ENCODE results near the gene ZIK1.

ZIK1 gene

GRCh38 chr19:57583521-57584416, at the start of gene ZIK1:
Gene ZIK1, plus strand, starts transcription at chr19:57584145. Its CDS starts 212 bp downstream, at chr19:57584357.
- Histone ChIP-seq H3K36me3 (ENCODE audit: control insufficient read depth, insufficient read depth, low read length) (no peaks in the 10 kb centered on the region), H3K4me3 (replicated peaks; ENCODE audit: low read depth, low read length) (peak within 1 kb of the TSS; percentile 63), H3K27me3 (replicated peaks; ENCODE audit: control insufficient read depth, insufficient read depth, low read length) (no peaks in the 10 kb centered on the region)
- TF ChIP-seq CTCF (IDR thresholded peaks at IDR 0.05; ENCODE audit: insufficient read depth, low read length, poor library complexity, severe bottlenecking): peak; percentile 37
- DNase-seq (ENCODE audit: extremely low read depth, insufficient read length): peak; percentile 89

GRCh38 chr19:57537953-57538547, 45.9 kb upstream of the ZIK1 start:
- TF ChIP-seq CTCF (IDR thresholded peaks at IDR 0.05; ENCODE audit: insufficient read depth, low read length, poor library complexity, severe bottlenecking): no peak
- Histone ChIP-seq H3K36me3 (ENCODE audit: control insufficient read depth, insufficient read depth, low read length) (peaks cover 17% of the 10 kb centered on the region), H3K4me3 (replicated peaks; ENCODE audit: low read depth, low read length) (no peak overlapping the region), H3K27me3 (replicated peaks; ENCODE audit: control insufficient read depth, insufficient read depth, low read length) (no peaks in the 10 kb centered on the region)
- no peak for DNase-seq (ENCODE audit: extremely low read depth, insufficient read length)

- H3K36me3 ChIP-seq (ENCODE audit: control insufficient read depth, insufficient read depth, low read length): peaks cover 28% of the 10 kb centered on the region
- DNase-seq (ENCODE audit: extremely low read depth, insufficient read length): no peak
- H3K27me3 ChIP-seq (replicated peaks; ENCODE audit: control insufficient read depth, insufficient read depth, low read length): no peaks in the 10 kb centered on the region
- no peak overlapping the region for H3K4me3 ChIP-seq (replicated peaks; ENCODE audit: low read depth, low read length)
- TF ChIP-seq CTCF (IDR thresholded peaks at IDR 0.05; ENCODE audit: insufficient read depth, low read length, poor library complexity, severe bottlenecking): no peak
Measured at GRCh38 chr19:57546513-57546912, 37.4 kb upstream of the ZIK1 start.

GRCh38 chr19:57552432-57552831, 31.5 kb upstream of the ZIK1 start:
- Histone ChIP-seq H3K27me3 (replicated peaks; ENCODE audit: control insufficient read depth, insufficient read depth, low read length) (no peaks in the 10 kb centered on the region), H3K4me3 (replicated peaks; ENCODE audit: low read depth, low read length) (no peak overlapping the region), H3K36me3 (ENCODE audit: control insufficient read depth, insufficient read depth, low read length) (peaks cover 33% of the 10 kb centered on the region)
- no peak for DNase-seq (ENCODE audit: extremely low read depth, insufficient read length)
- TF ChIP-seq CTCF (IDR thresholded peaks at IDR 0.05; ENCODE audit: insufficient read depth, low read length, poor library complexity, severe bottlenecking): no peak

- TF ChIP-seq CTCF (IDR thresholded peaks at IDR 0.05; ENCODE audit: insufficient read depth, low read length, poor library complexity, severe bottlenecking): no peak
- H3K36me3 ChIP-seq (ENCODE audit: control insufficient read depth, insufficient read depth, low read length): peaks cover 11% of the 10 kb centered on the region
- no peak overlapping the region for H3K4me3 ChIP-seq (replicated peaks; ENCODE audit: low read depth, low read length)
- no peak for DNase-seq (ENCODE audit: extremely low read depth, insufficient read length)
- no peaks in the 10 kb centered on the region for H3K27me3 ChIP-seq (replicated peaks; ENCODE audit: control insufficient read depth, insufficient read depth, low read length)
Measured at GRCh38 chr19:57557659-57558058, 26.3 kb upstream of the ZIK1 start.

Measured in GM06990 (cell line).